ENCODE measurements around the gene ECSIT. TPM values are rescaled to one million over a fixed set of nuclear protein-coding genes. Genes with fewer than 3 reads are reported as not detected.

ECSIT gene
- total RNA-seq, 1 experiment from 2014 or later: 56.4 TPM

DNA sequence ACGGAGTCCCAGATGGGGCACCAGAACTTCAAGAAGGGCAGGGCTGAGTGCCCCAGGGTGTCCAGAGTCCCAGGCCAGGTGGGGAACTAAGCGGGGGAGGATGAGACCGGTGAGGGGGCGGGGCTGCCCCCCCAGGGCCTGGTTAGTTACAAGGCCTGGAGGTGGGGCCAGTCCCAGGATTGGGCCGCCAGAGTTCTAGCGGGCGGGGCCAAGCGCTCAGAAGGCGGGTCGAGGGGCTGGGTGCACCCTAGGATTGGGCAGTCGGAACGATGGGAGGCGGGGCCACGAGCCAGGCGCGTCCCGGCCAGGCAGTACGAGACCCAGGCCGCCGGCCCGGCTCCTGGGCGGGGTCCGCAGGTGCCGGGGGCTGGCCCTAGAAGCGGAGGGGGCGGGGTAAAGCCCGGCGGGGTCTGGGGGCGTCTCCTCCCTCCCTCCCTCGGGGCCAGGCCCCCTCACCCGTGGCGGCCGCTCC lies 23.9 kb downstream of the ECSIT start:
- Mint-ChIP-seq H3K9me3 (no peaks in the 10 kb centered on the region), H3K4me1 (peaks cover 8% of the 10 kb centered on the region), H3K27ac (peak overlapping the region; percentile 91), H3K36me3 (no peaks in the 10 kb centered on the region), H3K27me3 (ENCODE audit: low read depth) (no peaks in the 10 kb centered on the region), H3K4me3 (peak overlapping the region; percentile 87)
- TF ChIP-seq NFYB (CRISPR knock-in tag; conservative IDR thresholded peaks at IDR 0.05; ENCODE audit: low read depth) (0 out of 2 replicates have a peak, but pooled peaks have one; percentile 11), ZSCAN18 (CRISPR knock-in tag; IDR thresholded peaks at IDR 0.05) (no peak), NFATC4 (CRISPR knock-in tag; IDR thresholded peaks at IDR 0.05) (no peak), PRDM15 (CRISPR knock-in tag; IDR thresholded peaks at IDR 0.05) (peak; percentile 89)
- TF ChIP-seq, protein P1, sequence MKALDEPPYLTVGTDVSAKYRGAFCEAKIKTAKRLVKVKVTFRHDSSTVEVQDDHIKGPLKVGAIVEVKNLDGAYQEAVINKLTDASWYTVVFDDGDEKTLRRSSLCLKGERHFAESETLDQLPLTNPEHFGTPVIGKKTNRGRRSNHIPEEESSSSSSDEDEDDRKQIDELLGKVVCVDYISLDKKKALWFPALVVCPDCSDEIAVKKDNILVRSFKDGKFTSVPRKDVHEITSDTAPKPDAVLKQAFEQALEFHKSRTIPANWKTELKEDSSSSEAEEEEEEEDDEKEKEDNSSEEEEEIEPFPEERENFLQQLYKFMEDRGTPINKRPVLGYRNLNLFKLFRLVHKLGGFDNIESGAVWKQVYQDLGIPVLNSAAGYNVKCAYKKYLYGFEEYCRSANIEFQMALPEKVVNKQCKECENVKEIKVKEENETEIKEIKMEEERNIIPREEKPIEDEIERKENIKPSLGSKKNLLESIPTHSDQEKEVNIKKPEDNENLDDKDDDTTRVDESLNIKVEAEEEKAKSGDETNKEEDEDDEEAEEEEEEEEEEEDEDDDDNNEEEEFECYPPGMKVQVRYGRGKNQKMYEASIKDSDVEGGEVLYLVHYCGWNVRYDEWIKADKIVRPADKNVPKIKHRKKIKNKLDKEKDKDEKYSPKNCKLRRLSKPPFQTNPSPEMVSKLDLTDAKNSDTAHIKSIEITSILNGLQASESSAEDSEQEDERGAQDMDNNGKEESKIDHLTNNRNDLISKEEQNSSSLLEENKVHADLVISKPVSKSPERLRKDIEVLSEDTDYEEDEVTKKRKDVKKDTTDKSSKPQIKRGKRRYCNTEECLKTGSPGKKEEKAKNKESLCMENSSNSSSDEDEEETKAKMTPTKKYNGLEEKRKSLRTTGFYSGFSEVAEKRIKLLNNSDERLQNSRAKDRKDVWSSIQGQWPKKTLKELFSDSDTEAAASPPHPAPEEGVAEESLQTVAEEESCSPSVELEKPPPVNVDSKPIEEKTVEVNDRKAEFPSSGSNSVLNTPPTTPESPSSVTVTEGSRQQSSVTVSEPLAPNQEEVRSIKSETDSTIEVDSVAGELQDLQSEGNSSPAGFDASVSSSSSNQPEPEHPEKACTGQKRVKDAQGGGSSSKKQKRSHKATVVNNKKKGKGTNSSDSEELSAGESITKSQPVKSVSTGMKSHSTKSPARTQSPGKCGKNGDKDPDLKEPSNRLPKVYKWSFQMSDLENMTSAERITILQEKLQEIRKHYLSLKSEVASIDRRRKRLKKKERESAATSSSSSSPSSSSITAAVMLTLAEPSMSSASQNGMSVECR (CRISPR knock-in tag; IDR thresholded peaks at IDR 0.05; ENCODE audit: borderline replicate concordance): no peak; the same call in 1 of the 2 replicates
- peak; percentile 100 for DNase-seq (ENCODE audit: low spot score)
- ChIA-PET POLR2A (no interaction called here), CTCF (interaction anchor here (1.2 to 1.4 kb wide), 2 partner anchors 23 to 70 kb away, joined by 3 to 5 read pairs; partner anchors contain the start of gene PRKCSH)
- peak; percentile 97 for ATAC-seq

GRCh38 chr19:11504502-11505031 lies 24.4 kb downstream of the ECSIT start:
- Mint-ChIP-seq H3K4me3 (peak overlapping the region; percentile 87), H3K36me3 (no peaks in the 10 kb centered on the region), H3K9me3 (no peaks in the 10 kb centered on the region), H3K4me1 (peaks cover 8% of the 10 kb centered on the region), H3K27ac (peak overlapping the region; percentile 91), H3K27me3 (ENCODE audit: low read depth) (no peaks in the 10 kb centered on the region)
- ATAC-seq (no peak), DNase-seq (ENCODE audit: low spot score) (no peak)
- ChIA-PET CTCF (interaction anchor here (1.2 to 1.4 kb wide), 2 partner anchors 22 to 69 kb away, joined by 3 to 5 read pairs; partner anchors contain the start of gene PRKCSH), POLR2A (no interaction called here)
- no peak for TF ChIP-seq ZNF138 (CRISPR knock-in tag; conservative IDR thresholded peaks at IDR 0.05)
- no peak for TF ChIP-seq HMGXB4 (CRISPR knock-in tag; IDR thresholded peaks at IDR 0.05)
- TF ChIP-seq ATF3 (CRISPR knock-in tag; conservative IDR thresholded peaks at IDR 0.05): no peak
- no peak for TF ChIP-seq FOXK1 (CRISPR knock-in tag; IDR thresholded peaks at IDR 0.05)
- TF ChIP-seq PRRX2 (CRISPR knock-in tag; IDR thresholded peaks at IDR 0.05): no peak
- TF ChIP-seq ZBTB21 (CRISPR knock-in tag; IDR thresholded peaks at IDR 0.05; ENCODE audit: borderline replicate concordance): no peak
- no peak for TF ChIP-seq CTCF (IDR thresholded peaks at IDR 0.05)
